ENCODE measurements around the gene PSPH.

DNA sequence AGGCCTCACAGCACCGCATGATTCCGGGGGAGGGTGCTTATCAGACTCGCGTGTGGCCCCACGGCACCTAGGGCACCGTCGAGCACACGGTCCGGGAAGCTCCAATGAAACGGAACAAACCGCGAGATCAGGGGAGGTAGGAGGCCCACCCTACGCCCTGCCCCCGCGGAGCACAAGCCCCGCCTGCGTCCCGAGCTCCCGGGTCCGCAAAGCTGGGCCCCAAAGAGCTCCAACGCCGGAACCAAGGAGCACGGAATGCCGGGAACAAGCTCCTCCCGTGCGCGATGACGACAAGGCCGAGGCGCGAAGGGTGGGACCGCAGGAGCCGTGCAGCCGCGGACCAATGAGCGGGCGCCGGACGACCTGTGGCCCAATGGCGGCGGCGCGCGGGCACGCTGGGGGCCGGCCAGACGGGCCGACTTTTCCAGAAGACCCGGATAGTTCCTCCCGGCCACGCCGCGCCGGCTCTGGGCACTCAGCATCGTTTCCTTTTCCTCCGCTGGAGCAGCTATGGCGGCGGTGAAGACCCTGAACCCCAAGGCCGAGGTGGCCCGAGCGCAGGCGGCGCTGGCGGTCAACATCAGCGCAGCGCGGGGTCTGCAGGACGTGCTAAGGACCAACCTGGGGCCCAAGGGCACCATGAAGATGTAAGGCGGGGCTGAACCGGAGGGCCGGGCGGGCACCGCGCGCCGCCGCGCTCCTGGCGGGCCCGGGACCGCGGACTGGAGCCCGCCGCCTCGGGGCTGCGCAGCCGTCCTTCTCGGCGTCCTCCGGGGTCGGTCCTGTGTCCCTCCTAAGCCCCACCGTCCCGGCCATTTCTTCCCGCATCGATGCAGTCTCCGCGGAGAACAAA lies at the start of gene PSPH, which contains the start of gene CCT6A:
- TF ChIP-seq POLR2AphosphoS5 (IDR thresholded peaks at IDR 0.05; ENCODE audit: low read depth) (peak; percentile 90), GABPA (IDR thresholded peaks at IDR 0.05; ENCODE audit: low read depth) (no peak; the same call in 1 of the 2 replicates), SPI1 (IDR thresholded peaks at IDR 0.05; ENCODE audit: borderline replicate concordance, low read depth) (peak; percentile 13; the same call in 1 of the 2 replicates)
- TF ChIP-seq, protein P1, sequence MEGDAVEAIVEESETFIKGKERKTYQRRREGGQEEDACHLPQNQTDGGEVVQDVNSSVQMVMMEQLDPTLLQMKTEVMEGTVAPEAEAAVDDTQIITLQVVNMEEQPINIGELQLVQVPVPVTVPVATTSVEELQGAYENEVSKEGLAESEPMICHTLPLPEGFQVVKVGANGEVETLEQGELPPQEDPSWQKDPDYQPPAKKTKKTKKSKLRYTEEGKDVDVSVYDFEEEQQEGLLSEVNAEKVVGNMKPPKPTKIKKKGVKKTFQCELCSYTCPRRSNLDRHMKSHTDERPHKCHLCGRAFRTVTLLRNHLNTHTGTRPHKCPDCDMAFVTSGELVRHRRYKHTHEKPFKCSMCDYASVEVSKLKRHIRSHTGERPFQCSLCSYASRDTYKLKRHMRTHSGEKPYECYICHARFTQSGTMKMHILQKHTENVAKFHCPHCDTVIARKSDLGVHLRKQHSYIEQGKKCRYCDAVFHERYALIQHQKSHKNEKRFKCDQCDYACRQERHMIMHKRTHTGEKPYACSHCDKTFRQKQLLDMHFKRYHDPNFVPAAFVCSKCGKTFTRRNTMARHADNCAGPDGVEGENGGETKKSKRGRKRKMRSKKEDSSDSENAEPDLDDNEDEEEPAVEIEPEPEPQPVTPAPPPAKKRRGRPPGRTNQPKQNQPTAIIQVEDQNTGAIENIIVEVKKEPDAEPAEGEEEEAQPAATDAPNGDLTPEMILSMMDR (IDR thresholded peaks at IDR 0.05; ENCODE audit: insufficient read depth, low read length) = no peak
- TF ChIP-seq, protein P2, sequence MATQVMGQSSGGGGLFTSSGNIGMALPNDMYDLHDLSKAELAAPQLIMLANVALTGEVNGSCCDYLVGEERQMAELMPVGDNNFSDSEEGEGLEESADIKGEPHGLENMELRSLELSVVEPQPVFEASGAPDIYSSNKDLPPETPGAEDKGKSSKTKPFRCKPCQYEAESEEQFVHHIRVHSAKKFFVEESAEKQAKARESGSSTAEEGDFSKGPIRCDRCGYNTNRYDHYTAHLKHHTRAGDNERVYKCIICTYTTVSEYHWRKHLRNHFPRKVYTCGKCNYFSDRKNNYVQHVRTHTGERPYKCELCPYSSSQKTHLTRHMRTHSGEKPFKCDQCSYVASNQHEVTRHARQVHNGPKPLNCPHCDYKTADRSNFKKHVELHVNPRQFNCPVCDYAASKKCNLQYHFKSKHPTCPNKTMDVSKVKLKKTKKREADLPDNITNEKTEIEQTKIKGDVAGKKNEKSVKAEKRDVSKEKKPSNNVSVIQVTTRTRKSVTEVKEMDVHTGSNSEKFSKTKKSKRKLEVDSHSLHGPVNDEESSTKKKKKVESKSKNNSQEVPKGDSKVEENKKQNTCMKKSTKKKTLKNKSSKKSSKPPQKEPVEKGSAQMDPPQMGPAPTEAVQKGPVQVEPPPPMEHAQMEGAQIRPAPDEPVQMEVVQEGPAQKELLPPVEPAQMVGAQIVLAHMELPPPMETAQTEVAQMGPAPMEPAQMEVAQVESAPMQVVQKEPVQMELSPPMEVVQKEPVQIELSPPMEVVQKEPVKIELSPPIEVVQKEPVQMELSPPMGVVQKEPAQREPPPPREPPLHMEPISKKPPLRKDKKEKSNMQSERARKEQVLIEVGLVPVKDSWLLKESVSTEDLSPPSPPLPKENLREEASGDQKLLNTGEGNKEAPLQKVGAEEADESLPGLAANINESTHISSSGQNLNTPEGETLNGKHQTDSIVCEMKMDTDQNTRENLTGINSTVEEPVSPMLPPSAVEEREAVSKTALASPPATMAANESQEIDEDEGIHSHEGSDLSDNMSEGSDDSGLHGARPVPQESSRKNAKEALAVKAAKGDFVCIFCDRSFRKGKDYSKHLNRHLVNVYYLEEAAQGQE (IDR thresholded peaks at IDR 0.05; ENCODE audit: insufficient replicate concordance, low read depth) = peak; percentile 39
